GM21367 (cell line): ENCODE measurements around the gene DDX46.
"Not testable (repeated sequence)": the region's sequence is repeated elsewhere in the genome, so short reads cannot be mapped to it uniquely, and the experiment has no call there.

Experiments
- ATAC-seq: cut with Tn5 transposase; IDR thresholded peaks from one replicate; pipeline ENCODE4 v1.9.1; 2021; ENCODE audit not compliant: unreplicated experiment

DDX46 gene

GRCh38 chr5:134784946-134785620, 26.5 kb downstream of the DDX46 start:
- ATAC-seq = no peak

- ATAC-seq = no peak
These were observed 29.1 kb downstream of the DDX46 start for GRCh38 chr5:134787692-134788091.

- ATAC-seq = no peak
These were observed 33.0 kb downstream of the DDX46 start for GRCh38 chr5:134791580-134791979.

GRCh38 chr5:134792286-134792685, 33.7 kb downstream of the DDX46 start:
- ATAC-seq = no peak

GRCh38 chr5:134793111-134793510, 34.5 kb downstream of the DDX46 start:
- ATAC-seq = no peak

DNA sequence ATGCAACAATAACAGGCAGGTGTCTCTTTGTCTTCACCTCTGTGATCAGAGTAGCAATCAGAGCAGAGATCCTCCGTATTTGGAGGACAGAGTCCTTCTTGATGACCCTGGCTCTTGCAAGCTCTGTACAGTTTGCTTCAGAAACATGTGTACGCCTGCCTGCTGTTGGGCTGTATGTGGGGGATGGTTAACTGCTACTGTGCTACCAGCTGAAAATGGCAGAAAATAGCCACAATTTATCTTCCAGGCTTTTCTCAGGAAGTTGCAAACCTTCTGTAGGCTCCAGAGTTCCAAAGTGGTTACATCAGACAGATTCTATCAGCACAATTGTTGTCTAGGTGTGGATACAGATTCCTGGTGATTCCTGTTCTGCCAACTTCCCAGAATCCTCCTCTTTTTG, 35.5 kb downstream of the DDX46 start:
- ATAC-seq = no peak

DNA sequence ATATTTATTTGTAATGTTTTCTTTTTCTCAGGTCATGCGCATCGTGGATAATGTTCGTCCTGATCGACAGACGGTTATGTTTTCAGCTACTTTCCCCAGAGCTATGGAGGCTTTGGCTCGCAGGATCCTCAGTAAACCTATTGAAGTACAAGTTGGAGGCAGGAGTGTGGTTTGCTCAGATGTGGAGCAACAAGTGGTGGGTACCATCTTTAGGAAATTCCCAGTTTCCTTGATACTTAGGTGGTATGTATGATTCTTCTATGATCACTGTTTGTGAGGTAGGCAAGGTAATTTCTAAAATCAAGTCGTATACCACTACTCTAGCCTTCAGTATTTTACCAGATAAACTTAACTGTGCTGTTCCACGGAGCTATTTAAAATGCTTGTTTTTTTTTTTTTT, 36.2 kb downstream of the DDX46 start:
- ATAC-seq = no peak

GRCh38 chr5:134798468-134798867, 39.9 kb downstream of the DDX46 start:
- no peak for ATAC-seq

DNA sequence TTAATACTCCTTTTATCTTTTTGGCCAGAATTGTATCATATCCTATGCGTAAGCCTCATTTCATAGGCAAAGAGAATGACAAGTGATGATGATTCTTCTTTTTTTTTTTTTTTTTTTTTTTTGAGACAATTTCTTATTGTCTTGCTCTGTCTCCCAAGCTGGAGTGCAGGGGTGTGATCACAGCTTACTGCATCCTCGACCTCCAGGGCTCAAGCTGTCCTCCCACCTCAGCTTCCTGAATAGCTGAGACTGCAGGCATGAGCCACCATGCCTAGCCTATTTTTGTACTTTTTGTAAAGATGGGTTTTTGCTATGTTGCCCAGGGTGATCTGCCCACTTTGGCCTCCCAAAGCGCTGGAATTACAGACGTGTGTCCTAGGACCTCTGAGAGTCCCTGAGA, 45.2 kb downstream of the DDX46 start:
- ATAC-seq = no peak

- no peak for ATAC-seq
These were observed 54.8 kb downstream of the DDX46 start for GRCh38 chr5:134813407-134813806.

GRCh38 chr5:134813827-134814226, 55.2 kb downstream of the DDX46 start:
- no peak for ATAC-seq

DNA sequence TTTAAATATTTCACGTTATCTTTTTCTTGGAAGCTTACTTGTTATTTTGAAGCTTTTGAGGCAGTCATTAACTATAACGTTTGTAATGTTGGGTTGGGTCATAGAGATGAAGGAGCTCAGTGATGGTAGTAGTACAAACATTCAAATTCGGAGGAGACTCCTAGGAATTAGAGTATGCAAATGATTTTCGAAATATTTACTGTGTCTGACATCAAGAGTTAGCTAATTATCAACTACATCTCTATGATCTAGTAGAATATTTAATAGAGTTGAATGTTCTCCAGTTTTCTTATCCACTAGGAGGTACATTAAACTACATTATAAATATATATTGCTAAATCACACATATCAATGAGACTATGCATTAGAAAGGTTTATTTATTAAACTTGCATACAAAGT, 58.4 kb downstream of the DDX46 start:
- no peak for ATAC-seq

GRCh38 chr5:134818776-134819175, 60.2 kb downstream of the DDX46 start:
- no peak for ATAC-seq

- no peak for ATAC-seq
These were observed 60.9 kb downstream of the DDX46 start for GRCh38 chr5:134819407-134819963.

- ATAC-seq = no peak
These were observed 63.3 kb downstream of the DDX46 start for GRCh38 chr5:134821841-134822240.

- ATAC-seq = no peak
These were observed 66.1 kb downstream of the DDX46 start for GRCh38 chr5:134824681-134825080.

DNA sequence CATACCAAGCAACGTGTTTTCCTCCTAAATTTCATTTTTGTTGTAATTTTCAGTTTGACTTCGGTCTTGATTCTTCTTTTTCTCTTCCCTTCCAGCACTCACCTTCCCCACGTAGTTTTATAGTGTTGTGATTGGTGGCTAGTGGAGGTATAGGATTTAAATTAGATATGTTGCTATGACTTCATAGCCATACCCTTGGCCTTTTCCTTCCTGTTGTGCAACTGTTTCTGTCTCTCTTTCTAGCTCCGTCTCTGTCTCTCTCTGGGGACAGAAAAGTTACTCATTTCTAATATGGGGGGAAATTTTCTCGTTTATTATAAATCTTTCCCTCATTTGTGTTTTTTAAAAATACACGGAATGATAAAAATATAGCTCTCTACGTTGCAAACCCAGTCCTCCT, 66.6 kb downstream of the DDX46 start:
- no peak for ATAC-seq

DNA sequence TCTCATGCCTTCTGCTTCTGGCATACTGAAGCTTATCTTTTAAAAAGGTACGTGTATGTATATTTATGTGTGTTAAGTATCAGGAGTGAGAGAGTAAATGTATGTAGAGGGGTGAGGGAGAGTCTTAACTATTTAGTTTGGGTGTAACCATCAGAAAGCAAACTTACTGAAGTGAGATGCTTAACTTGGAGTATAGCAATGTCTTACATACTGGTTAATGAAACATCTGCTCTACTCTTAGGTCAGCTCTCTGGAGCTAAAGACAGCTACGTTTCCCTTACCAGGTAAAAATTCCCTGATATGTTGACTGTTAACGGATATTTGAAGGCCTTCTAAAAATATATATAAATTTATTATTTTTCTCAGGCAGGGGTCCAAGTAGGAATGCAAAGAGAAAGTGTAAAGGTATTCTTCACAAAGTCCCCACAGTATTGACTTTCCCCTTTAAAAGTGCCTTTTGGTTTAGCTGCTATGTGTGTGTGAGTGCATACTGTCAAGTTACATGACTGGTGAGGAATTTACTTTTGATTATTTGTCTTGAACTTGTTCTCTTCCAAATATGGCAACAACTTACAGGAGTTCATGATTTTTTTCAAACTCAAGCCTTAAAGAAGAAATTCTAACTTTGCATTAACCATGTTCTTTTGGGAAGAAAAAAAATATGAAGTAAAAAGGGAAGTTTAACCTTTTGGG, 74.9 kb downstream of the DDX46 start:
- ATAC-seq = no peak

- no peak for ATAC-seq
These were observed 77.0 kb downstream of the DDX46 start for GRCh38 chr5:134835623-134836022.

- no peak for ATAC-seq
These were observed 79.1 kb downstream of the DDX46 start for GRCh38 chr5:134837530-134838181.

GRCh38 chr5:134838361-134838760, 79.8 kb downstream of the DDX46 start:
- ATAC-seq = not testable (repeated sequence)

DNA sequence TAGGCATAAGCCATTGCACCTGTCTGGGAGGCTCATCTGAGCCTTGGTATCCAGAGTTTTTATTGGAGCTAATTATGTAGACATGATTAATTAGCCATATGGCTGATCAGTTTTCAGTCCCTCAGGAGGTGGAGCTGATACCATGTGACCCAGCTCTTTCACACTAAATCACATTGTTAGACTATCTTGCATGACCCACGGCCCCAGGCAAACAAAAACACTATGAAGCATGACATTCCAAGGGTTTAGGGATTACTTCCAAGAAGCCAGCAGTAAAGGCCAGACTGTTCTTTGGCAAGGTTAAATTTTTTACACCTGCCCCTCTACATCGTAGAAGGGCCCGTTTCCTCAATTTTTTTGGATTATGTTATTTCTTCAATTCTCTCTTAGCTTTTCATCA, 82.2 kb downstream of the DDX46 start:
- ATAC-seq = no peak
